ENCODE measurements around the gene FCRL6.

Gene FCRL6

GRCh38 chr1:159838715-159839114 lies 36.6 kb downstream of the FCRL6 start:
- DNase-seq = no peak

GRCh38 chr1:159839116-159839849 lies 37.1 kb downstream of the FCRL6 start:
- no peak for DNase-seq

DNA sequence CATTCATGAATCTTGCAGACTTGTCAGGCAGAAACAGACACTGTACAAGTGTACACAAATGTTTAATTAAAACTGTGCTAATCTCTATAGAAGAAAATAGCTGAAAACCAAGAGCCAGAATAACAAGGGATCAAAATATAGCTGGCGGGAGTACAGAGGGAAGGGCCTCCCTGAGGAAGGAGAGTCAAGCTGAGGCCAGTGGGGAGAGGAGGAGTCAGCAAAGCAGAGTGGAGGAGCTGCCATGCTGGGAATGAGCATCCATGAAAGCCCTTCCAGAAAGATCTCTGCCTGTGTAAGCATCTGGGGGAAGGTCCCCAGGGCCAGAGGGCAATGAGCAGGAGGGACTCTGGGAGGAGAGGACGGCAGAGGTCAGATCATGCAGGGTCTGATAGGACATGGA lies 39.6 kb downstream of the FCRL6 start:
- DNase-seq = no peak

DNA sequence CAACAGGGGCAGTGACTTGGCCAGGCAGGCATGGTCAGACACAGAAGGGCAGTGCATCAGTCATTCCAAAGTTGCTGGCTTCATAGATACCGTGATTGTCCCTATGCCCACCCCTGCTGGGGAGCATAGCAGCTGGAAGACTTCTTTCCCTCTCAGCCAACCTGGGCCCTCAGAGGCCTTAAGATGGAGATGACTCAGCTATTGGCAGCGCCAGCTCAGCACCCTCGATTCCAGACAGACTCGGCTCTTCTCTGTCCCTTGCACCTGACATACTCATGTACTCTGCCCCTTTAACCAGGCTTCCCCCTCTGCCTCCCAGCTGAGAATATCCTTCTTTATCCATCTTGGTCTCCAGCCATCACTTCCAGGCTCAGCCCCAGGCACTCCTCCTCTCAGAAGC lies 41.3 kb downstream of the FCRL6 start:
- DNase-seq = no peak

- no peak for DNase-seq
These were observed 43.8 kb downstream of the FCRL6 start for GRCh38 chr1:159845751-159846629.

DNA sequence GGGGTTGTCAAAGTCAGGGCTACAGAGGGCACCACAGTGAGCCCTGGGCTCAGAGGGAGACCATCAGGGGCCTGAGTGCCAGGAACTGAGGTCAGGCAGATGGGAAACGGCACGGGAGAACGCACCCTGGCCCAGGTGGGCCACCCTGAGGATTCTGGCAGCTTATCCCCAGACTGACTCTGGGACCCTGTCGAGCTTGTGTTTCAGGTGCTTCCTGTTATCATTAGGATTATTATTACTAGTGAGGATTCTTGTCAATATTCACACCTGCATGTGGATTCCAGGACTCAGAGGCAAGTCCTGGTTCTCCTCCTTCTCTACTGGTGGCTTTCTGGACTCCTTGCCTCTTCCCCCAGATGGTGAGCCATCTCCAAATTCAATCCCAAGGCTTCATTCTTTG lies 45.1 kb downstream of the FCRL6 start:
- DNase-seq = no peak

GRCh38 chr1:159848326-159848725 lies 46.2 kb downstream of the FCRL6 start:
- DNase-seq = no peak

DNA sequence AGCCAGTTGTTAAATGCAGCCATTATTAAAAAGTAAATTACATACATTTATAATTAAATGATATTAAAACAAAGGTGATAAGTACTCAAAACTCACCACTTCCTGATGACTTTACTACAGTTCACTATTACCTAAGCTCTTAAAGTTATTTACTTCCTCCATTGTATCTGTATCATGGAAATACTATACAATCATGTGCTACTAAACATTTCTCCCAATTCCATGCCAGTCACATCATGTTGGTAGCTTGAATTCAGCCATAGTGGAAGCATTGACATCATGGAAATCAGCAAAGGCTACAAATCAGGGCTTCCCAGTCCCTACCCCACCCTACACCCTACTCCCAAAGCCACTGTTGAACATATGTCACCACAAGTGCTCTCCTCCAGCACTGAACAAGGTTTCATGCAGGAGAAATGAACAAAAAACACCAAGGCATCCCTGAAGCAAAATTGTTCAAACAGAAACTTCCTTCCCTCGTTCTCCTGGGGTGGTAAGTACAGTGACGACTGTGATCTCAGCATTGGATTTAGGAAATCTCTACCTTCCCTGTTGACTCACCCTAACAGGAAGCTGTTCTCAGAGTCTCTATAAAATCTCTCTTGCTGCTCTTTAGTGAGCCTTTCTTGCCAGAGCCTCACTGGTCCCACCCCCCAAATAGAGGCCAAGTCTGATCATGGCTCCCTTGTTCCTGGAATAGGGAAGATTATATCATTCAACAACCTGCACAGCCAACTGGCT lies 47.6 kb downstream of the FCRL6 start:
- no peak for DNase-seq

GRCh38 chr1:159851407-159851806 lies 49.2 kb downstream of the FCRL6 start:
- no peak for DNase-seq

DNA sequence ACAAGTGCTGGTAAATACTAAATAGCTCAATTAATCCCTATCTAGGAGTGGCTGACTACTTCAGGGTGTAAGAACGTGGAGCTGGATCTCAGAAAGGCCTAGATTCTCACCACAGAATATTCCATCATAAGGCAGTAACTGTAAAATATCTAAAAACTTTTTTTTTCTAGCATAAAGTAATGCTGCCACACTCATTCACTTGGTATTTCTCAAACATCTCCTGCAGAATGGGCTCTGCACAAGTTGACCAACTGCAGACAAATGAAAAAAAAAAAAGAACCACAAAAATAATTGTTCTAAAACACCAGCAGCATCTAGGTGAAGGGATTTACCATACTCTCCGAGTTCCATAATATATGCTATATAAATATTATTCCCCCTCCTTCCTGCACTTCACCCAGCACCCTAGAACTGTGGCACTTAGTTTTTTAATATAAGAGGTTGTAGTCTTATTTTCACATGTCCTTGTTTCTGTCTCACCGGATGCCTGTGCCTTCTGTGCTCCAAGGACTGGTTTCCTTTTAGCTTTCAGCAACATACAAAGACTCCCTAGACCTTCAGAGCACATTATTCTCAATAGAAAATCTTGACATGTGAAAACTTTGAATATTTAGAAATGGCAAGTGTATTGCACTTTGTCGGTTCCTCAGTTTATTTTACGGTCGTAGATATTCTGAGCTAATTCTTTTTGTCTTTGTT lies 51.4 kb downstream of the FCRL6 start:
- DNase-seq = no peak

GRCh38 chr1:159854116-159854692 lies 52.0 kb downstream of the FCRL6 start:
- DNase-seq = no peak

DNA sequence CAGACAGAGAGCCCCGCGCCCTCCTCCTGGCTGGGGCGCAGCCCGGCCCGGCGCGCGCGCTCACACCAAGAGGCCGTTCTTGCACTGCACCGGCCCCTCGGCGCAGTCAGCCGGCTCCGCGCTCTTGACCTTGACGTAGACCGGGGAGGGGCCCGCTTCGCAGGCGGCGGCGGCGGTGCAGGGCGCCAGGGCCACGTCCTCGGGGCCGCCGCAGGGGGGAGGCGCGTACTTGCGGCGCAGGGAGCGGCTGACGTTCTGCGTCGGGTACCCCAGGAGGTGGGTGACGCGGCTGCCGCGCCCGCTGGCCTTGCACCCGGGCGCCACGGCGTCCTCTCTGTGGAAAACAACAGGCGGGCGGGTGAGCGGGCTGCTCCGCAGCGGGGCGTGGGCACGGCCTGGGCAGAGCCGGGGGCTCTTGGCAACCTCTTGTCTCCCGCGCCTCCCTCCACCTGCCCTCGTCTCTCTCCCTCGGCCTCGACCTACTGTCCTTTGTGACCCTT lies 52.6 kb downstream of the FCRL6 start:
- no peak for DNase-seq

GRCh38 chr1:159855709-159856108 lies 53.5 kb downstream of the FCRL6 start:
- DNase-seq = no peak

DNA sequence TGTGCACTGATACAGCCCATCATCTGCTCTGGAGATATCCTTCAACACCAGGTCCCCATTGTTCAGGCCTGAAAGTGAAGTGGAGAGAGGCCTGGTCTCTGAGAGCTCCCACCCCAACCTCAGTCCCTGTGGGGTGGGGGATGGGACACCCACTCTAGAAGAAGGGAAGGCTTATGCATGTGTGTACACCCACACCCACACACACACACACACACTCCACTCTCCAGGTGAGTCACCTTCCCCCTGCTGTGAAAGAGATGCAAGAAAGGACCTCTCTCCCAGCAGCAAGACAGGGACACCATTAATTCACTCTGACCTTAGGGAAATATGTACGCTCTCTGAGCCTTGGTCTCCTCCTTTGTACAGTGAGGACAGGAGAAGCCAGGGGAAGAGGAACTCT lies 54.4 kb downstream of the FCRL6 start:
- no peak for DNase-seq

- DNase-seq = no peak
These were observed 55.7 kb downstream of the FCRL6 start for GRCh38 chr1:159857889-159858288.

- no peak for DNase-seq
These were observed 57.7 kb downstream of the FCRL6 start for GRCh38 chr1:159859767-159860322.

GRCh38 chr1:159860456-159860855 lies 58.3 kb downstream of the FCRL6 start:
- DNase-seq = no peak

- DNase-seq = no peak
These were observed 59.1 kb downstream of the FCRL6 start for GRCh38 chr1:159861218-159861617.

DNA sequence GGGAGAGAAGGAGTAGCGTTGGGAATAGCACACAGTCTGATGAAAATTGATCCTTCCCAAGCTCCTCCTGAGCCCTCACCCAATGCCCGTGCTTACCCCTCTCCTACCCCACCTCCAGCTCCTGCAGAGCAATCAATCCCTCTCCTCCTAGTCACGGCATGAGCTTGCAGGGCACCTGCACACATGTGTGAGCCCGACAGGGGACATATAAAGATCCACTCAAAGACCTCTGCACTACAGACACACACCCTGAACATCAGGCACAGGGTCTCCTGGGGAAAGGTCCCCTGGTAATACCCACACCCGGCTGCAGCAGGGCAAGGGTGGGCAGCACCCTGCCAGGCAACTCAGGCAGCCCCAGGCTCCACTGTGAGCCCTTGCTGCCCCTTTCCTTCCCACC lies 59.9 kb downstream of the FCRL6 start:
- DNase-seq = no peak

- DNase-seq = no peak
These were observed 60.4 kb downstream of the FCRL6 start, which contains the start of gene VSIG8 for GRCh38 chr1:159862557-159862956. Gene VSIG8, minus strand, starts transcription at chr1:159862657. Its CDS starts 136 bp downstream, at chr1:159862521.

- no peak for DNase-seq
These were observed 62.1 kb downstream of the FCRL6 start for GRCh38 chr1:159864262-159864661.
